HG03442 (cell line): ENCODE measurements around the gene DLG5.
"Not testable (repeated sequence)": the region's sequence is repeated elsewhere in the genome, so short reads cannot be mapped to it uniquely, and the experiment has no call there.

Experiments
- ATAC-seq: cut with Tn5 transposase; IDR thresholded peaks from one replicate; pipeline ENCODE4 v1.9.1; 2021; ENCODE audit warnings: mild to moderate bottlenecking, moderate library complexity; ENCODE audit not compliant: unreplicated experiment

Gene DLG5

DNA sequence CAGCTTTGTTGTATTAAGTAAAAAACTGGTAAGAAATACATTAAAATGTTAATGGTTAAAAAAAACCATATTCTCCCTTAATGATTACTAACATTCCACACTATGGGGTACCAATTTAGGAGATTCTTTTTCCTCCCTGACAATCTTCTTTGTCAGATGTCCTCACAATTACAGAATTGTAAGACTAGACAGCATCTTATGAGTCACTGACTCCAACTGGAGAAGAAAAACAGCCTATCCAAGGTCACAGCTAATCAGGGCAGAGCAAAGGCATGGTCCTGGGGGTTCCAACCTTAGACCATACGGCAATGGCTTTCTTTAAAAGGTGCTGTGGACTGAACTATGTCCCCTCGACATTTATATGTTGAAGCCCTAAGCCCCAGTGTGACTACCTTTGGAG, 127.6 kb downstream of the DLG5 start:
- ATAC-seq: no peak

DNA sequence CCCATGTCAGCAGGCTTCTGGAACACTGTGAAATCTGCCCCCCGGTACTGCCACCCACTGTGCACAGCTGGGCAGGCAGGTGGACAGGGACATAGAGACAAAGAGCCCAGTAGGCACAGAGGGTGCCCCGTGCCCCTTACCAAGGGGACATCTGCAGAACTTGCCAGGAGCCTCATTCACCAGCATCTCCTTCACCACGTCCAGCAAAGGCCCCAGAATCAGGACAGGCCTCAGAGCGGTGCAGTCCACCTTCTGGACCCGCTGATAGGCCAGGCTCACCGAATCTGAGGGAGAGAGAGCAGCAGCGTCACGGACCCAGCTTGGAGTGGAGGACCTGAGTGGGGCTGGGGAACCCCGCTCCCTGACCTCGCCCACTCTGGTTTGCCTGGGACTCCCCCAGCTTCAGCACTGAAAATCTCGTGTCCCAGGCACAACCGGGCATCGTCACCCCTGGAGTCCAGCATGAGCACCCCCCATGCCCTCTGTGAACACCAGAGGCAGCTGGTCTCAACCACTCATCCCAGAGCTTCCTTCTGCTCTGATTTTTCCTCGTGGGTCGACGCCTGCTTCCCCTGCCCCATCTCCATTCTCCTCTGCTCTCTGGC, 130.1 kb downstream of the DLG5 start:
- no peak for ATAC-seq

DNA sequence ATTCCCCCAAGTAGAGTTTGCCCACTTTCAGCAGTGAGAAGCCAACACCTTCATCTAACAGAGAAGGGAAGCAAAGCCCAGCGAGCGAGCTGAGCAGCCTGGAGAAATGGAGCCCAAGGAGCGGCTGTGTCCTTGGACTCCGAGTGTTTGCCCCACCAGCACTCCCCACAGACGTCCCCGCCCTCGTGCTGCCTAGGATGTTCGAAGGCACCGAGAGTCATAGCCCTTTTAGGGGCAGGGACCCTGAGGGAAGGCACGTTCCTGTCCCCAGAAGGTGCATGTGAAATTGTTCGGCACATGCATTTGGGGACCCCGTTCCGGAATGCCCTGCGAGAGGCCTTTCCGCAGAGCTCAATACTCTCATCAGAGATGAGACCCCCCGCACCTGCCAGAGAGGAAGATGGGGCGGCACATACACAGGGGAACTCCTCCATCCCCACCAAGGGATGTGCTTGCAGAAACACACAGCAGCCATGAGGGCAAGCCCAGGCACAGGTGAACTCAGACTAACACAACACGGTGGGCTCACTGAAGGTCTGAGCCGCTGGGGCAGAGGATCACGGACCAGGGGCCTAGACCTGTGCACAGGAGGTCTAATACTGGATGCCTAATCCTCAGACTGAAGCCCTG, 131.0 kb downstream of the DLG5 start:
- no peak for ATAC-seq

DNA sequence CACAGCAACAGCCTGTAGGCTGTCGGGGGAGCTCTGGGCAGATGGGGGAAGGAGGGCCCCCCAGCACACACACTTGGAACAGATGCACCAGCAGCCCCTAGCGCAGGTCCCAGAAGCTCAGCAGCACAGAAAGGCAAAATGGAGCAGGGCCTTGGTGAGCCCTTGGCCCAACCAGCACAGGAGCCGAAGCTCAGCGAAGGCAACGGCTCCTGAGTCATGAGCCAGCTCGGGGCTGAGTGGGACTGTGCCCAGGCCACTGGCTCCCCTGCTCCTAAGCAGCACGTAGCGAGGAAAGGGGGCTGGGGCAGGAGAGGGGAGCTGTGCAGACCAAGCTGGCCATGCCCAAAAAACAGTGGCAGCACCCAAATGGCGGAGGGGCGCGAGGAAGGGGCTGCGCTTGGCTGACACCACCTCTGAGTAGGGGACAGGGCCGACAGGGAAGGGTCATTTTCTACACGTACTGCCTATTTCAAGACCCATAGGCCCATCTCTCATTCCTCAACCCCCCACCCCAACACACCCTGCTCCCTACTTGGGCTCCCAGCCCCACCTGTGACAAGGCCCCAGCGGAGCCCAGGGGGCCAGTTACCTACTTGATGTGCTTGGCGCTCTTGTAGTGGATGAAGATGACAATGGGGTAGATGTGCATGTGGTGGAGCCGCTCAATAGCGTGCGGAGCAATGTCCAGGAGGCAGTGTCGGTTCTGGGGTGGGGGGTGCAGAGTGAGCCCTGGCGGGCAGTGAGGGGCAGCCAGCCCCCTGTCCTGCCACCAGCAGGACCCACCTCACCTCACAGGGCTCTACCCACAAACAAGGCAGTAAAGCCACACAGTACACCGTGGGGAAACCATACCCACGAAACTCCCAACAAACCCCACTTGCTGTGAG, 132.1 kb downstream of the DLG5 start:
- no peak for ATAC-seq

DNA sequence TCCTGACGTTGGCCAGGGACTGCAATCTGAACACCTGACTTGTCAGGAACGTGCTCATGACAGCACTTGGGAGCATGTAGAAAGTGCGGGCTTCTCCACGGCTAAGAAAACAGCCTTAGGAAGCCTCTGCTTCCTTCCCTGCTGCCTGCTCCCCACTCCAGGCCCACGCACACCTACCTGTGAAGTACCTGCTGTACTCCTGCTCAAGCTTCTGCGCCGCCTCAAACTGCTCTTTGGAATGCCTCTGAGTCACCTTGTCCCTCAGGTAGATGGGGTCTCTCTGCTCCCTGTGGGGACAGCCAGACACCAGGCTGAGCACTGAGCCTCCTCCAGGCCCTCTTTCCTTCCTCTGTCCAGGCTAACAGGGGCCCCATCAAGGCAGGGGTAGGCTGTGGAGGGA, 132.7 kb downstream of the DLG5 start:
- ATAC-seq: no peak

DNA sequence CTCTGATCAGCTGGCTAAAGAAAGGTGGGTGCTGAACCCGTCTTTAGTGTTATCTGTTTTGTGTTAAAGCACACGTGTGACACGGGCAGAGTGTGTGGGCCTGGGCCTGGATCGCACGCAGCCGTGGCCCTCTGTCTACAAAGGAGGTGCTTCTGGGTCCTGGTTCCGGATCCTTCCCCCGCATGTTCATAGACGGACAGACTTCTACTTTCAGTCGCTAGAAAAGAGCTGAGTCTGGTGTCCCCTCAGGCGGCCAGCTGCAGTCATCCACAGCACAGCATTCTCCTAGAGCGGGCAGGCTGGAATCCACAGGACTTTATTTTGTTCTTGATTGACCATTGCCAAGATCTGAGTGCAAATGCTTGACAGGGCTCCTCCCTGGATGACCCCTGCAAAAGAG, 134.4 kb downstream of the DLG5 start:
- ATAC-seq: no peak

DNA sequence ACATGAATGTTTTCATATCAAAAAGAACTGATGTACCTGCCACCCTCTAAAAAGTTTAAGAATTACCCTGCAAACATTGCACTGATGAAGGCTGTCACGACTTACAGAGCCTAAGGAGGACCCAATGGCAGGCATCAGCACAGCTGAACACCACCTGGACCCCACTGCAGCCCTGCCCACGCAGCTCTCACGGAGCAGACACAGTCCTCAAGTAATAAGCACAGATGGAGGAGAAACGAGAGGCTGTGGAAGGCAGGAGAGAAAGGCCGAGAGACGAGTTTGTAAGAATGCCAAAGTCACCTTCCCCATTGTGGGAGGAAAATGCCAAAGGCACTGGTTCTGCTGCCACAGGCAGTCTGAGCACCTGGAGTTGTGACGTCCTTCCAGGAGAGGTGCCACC, 135.0 kb downstream of the DLG5 start:
- no peak for ATAC-seq

DNA sequence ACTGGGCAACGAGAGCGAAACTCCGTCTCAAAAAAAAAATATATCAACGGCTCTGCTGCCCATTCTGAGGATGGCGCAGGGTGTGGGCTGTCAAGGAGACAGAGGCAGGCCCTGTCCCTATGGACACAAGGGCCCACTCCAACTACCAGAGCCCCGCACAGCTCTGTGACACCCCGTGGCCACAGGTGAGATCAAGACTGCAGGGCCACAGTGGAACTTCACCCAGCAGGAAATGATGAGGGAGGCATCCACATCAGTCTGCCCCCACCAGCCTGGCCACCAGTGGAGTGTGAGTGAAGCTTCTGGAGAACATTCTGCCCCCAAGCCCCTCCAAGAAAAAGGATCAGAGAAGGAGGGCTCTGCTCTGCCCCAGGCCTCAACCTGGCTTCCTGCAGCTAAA, 136.7 kb downstream of the DLG5 start:
- ATAC-seq: no peak

DNA sequence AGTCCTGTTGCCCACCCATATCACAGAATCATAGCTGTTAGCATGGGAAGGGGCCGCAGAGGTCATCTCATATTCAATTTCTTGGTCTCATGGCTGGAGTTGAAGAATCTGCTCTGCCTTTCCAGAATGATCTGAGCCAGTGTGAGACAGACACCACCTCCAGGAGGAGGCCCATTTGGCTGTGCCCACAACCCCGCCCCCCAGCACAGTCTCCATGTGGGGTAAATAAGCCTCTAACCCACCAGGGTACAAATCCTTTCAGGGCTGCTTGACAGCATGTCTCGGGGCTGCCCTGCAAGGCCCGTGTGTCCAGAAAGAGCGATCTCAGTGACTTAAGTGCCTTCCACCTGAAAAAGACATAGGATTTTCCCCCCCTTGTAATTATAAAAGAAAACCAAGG, 137.5 kb downstream of the DLG5 start:
- ATAC-seq: no peak

DNA sequence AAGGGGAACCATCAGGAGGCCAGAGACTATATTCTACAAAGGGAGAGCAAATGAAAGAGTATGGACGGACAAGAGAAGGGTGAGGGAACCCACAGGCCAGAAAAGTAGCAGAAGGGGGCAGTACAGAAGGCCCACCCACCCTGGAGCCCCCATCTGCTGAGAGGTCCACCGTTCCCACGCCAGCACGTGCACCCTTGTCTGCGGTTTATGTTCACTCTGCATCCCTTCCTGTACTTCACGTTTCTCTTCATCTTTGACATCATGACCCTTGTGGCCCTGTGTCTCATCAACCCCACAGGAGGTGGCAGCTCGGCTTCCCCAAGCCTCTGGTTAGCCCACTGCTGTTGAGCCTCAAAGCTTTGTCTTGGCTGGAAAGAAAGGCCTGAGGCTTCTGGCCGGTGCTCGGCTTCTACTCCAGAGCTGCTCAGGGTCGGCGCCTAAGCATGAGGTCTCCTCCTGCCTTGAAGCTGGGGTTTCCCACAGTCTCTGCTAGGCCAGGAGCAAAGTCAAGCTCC, 138.0 kb downstream of the DLG5 start:
- ATAC-seq: no peak

DNA sequence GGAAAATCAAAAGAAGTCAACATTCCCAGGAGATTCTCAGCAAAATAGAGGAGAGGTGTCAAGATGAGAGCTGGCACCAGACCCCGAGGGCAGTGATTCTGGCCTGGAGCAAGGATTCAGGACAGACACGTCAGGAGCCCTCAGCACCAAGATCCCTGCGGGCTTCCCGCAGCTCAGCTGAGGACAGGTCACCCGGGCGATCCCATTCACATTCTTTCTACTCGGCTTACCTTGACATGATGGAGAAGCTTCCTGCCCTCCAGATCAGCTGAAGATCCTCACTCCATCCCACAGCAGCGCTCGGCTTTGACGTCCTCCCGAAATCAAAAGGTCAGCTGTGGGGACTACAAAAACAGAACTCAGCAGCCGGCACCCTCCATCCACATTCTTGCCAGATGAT, 139.1 kb downstream of the DLG5 start:
- no peak for ATAC-seq

DNA sequence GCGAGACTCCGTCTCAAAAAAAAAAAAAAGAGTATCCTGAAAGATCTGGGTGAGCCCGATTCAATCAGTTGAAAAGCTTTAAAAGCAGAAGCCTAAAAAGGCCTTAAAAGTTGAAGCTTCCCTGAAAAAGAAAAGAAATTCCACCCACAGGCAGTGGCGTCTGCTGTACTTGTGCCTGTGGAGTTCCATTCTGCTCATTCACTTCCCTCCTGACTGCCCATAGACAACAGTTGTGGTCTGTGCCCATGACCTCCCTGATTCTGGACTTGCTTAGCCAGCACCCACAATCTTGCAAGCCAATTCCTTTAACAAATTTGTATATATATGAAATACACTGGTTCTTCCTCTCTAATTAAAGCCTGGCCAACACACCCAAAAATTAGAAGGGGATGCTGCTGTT, 141.7 kb downstream of the DLG5 start:
- ATAC-seq: no peak

DNA sequence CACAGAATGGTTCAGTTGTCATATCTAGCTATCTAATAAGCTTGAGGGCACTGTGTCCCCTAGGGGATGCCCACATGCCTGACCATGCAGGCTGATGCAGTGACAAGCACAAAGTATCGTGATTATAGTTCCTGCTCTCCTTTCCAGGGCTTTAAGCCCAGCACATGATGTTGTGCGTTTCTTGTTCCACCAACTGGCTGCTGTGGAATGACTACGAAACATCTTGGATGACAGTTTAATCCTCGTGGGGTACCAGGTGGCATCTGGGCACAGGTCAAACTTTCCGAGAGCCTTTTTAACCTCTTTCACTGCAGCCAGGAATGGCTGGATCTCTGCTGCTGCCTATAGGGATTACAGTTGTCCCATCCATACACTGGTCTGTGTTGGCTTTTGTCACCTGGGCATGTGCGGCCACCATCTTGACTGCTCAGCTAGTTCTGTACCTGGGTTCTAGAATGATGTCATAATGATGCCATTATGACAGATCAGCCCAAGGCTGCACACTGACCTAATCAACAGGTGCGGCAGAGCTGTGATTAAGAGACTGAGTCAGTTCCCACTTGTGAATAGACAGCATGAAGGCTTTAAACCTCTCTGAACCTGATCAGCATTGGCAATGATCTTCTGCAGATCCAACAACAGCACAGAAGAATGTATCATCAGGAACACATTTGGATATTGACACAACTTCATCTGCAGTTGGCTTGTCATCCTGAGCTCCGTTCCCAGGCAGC, 144.1 kb downstream of the DLG5 start:
- ATAC-seq: no peak

DNA sequence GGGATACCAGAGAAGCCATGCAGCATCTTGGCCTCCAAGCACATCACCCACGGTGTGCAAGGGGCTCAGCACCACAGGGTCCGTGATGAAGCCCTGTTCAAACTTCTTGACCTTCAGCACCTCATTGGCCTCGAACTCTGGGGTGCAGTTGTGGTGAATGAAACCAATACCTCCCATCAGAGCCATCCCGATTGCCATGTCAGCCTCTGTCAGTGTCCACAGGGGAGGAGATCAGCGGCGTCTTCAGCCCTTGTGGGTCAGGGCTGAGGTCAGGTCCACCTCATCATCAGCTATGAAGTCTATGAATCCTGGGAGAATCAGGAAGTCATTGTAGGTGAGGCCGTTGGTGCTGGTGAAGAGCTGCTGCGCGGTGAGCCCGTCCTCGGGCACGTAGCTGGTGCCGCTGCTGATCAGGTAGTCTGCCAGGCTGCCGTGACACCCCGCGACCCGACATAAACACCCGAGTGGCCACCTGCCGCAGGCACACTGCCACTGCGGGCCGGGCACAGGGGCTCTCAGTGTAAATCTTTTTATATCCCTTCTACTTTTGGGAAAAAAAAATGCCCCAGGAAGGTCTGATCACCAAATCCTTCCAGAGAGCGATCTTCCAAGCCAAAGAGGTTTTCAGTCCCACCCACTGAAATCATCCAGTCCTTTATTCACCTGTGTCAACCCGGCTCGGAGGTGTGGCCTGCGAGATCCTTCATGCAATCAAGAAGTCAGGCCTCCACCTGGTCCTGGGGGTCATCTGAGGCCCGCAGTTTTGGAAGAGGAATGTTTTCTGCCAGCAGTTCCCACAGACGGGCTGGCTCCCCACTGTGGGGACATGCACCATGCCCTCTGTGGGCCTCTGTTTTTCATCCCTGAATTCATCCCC, 144.9 kb downstream of the DLG5 start:
- ATAC-seq: no peak

DNA sequence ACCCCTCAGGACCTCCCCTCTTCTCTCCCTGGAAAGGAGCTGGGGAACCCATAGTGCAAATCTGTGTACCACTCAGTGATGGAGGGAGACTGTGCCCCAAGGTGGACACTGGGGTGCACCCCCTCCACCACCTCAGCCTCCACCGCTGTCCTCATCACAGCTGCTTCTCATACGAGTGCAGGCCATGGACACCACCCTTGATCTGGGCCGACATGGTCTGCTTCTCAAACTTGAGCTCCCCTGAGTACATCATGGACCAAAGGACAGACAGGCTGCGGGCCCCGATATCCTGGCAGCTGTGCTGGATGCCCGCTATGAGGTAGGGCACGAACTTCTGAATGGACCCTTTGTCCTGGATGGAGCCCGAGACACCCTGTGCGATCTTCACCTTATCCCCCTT, 146.4 kb downstream of the DLG5 start:
- ATAC-seq: no peak

DNA sequence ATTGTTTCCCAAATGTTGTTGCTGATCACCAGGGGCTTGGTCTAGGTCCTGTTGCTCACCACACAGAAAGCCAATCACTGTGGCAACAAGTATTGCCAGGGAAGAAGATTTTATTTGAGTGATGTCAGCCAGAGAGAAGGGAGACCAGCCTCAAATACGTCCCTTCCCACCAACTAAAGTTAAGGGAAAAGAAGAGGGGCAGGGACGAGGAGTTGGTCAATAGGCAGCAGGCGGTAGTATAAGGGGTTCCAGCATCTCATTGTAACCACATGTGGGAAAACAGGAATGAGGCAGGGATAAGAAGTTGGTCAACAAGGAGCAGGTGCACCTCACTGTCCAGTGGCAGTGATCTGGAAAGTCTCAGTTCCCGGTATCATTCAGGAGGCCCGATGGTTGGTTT, 150.1 kb downstream of the DLG5 start:
- no peak for ATAC-seq

DNA sequence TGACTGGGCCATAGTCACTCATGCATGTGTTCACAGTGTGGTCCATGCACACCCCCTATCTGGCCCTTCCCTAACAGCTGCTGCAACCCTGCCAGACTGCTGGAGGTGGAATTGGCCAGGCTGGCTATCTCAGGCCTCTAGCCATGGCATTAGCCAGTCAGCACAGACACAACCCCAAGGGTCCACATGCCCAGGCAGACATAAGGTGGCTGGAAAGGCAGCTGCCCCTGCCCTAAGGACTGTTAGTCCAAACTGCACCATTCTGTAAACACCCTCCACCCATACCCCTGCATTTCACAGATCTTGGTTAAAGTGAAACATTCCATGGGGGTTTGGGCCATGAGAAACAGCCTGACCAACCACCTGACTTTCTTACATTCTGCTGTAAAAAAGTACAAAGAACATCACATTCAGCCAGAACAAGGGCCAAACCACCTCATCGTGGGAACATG, 151.6 kb downstream of the DLG5 start:
- ATAC-seq: no peak

DNA sequence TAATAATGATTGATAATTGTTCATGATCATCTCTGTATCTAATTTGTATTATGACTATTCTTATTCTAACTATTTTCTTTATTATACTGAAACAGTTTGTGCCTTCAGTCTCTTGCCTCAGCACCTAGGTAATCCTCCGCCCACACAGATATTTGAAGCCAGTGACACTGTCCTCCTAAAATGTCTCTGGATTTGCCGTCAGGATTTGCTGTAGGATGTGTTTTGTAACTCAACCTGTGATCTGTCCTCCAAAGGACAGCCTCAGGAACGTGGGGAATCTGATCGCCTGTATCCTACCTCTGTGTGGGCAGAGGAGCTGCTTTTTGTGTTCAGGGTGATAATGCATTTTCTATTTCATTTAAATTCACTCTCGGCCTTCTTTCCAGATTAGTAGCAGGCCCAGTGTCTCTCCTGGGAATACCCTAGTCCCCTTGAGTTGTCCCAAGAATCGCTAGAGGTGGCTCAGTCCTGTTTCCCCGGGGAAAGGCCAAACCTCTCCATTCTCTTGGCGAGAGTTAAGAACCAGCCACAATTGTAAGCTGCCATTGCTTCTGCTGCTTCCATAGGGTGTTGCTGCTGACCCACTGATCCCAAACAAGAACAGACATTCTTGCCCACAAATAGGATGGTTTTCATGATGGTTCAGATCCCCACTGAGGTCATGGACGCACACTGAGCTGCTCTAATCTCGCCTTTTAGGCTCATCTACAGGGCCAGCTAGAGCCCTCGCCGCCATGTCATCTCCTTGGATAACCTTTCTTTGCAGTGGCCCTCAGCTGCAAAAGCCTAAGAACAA, 152.7 kb downstream of the DLG5 start:
- no peak for ATAC-seq

DNA sequence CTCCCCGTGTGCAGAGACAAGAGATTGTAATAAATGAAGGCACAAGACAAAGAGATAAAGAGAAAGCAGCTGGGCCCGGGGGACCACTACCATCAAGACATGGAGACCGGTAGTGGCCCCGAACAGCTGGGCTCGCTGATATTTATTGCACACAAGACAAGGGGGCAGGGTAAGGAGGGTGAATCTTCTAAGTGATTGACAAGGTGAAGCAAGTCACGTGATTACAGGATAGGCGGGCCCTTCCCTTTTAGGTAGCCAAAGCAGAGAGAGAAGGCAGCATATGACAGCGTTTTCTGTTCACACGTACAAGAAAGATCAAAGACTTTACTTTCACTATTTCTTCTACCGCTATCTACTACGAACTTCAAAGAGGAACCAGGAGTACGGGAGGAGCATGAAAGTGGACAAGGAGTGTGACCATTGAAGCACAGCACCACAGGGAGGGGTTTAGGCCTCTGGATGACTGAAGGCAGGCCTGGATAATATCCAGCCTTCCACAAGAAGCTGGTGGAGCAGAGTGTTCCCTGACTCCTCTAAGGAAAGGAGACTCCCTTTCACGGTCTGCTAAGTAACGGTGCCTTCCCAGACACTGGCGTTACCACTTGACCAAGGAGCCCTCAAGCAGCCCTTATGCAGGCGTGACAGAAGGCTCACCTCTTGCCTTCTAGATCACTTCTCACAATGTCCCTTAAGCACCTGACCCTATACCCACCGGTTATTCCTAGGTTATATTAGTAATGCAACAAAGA, 153.5 kb downstream of the DLG5 start:
- not testable (repeated sequence) for ATAC-seq
